ENCODE measurements around the gene TMED9.
A peak's percentile ranks its signal among the peaks of the same experiment; 100 is the strongest.
"Not testable (repeated sequence)": the region's sequence is repeated elsewhere in the genome, so short reads cannot be mapped to it uniquely, and the experiment has no call there.

Gene TMED9

GRCh38 chr5:177605667-177606066 is 13.7 kb downstream of the TMED9 start:
- no peak for TF ChIP-seq POLR2A (IDR thresholded peaks at IDR 0.05; ENCODE audit: low read depth, low read length)
- no peak for FAIRE-seq
- no peak for DNase-seq (ENCODE audit: insufficient read length, low spot score)

GRCh38 chr5:177606071-177607051 is 14.4 kb downstream of the TMED9 start:
- no peak for TF ChIP-seq POLR2A (IDR thresholded peaks at IDR 0.05; ENCODE audit: low read depth, low read length)
- FAIRE-seq (no peak), DNase-seq (ENCODE audit: insufficient read length, low spot score) (no peak)

GRCh38 chr5:177607115-177607451 is 15.1 kb downstream of the TMED9 start:
- TF ChIP-seq POLR2A (IDR thresholded peaks at IDR 0.05; ENCODE audit: low read depth, low read length), result no peak
- DNase-seq (ENCODE audit: insufficient read length, low spot score) (no peak), FAIRE-seq (no peak)

- no peak for FAIRE-seq
- peak; percentile 85 for DNase-seq (ENCODE audit: insufficient read length, low spot score)
- TF ChIP-seq POLR2A (IDR thresholded peaks at IDR 0.05; ENCODE audit: low read depth, low read length), result no peak
These were observed 15.6 kb downstream of the TMED9 start for GRCh38 chr5:177607452-177608192.

- FAIRE-seq, result no peak
- TF ChIP-seq POLR2A (IDR thresholded peaks at IDR 0.05; ENCODE audit: low read depth, low read length), result no peak
- no peak for DNase-seq (ENCODE audit: insufficient read length, low spot score)
These were observed 16.5 kb downstream of the TMED9 start for GRCh38 chr5:177608243-177609075.

- FAIRE-seq, result no peak
These were observed 17.4 kb downstream of the TMED9 start for GRCh38 chr5:177609076-177610059.

GRCh38 chr5:177610131-177610769 is 18.2 kb downstream of the TMED9 start:
- DNase-seq (ENCODE audit: insufficient read length, low spot score) (no peak), FAIRE-seq (no peak)
- TF ChIP-seq POLR2A (IDR thresholded peaks at IDR 0.05; ENCODE audit: low read depth, low read length), result no peak

More at GRCh38 chr5:177609076-177610059, 17.4 kb downstream of the TMED9 start:
- DNase-seq (ENCODE audit: insufficient read length, low spot score), result no peak
- TF ChIP-seq POLR2A (IDR thresholded peaks at IDR 0.05; ENCODE audit: low read depth, low read length), result no peak

GRCh38 chr5:177610770-177611445 is 18.9 kb downstream of the TMED9 start:
- no peak for TF ChIP-seq POLR2A (IDR thresholded peaks at IDR 0.05; ENCODE audit: low read depth, low read length)
- FAIRE-seq, result no peak

GRCh38 chr5:177611446-177612214 is 19.6 kb downstream of the TMED9 start:
- no peak for DNase-seq (ENCODE audit: insufficient read length, low spot score)
- no peak for FAIRE-seq
- TF ChIP-seq POLR2A (IDR thresholded peaks at IDR 0.05; ENCODE audit: low read depth, low read length), result no peak

More at GRCh38 chr5:177610770-177611445, 18.9 kb downstream of the TMED9 start:
- no peak for DNase-seq (ENCODE audit: insufficient read length, low spot score)

GRCh38 chr5:177612215-177612673 is 20.2 kb downstream of the TMED9 start:
- no peak for TF ChIP-seq POLR2A (IDR thresholded peaks at IDR 0.05; ENCODE audit: low read depth, low read length)
- DNase-seq (ENCODE audit: insufficient read length, low spot score), result no peak
- no peak for FAIRE-seq

GRCh38 chr5:177620560-177620959 is 28.6 kb downstream of the TMED9 start:
- FAIRE-seq (no peak), DNase-seq (ENCODE audit: insufficient read length, low spot score) (no peak)
- TF ChIP-seq POLR2A (IDR thresholded peaks at IDR 0.05; ENCODE audit: low read depth, low read length), result no peak

GRCh38 chr5:177624172-177624571 is 32.2 kb downstream of the TMED9 start:
- not testable (repeated sequence) for DNase-seq (ENCODE audit: insufficient read length, low spot score); FAIRE-seq

GRCh38 chr5:177630186-177630585 is 38.2 kb downstream of the TMED9 start:
- DNase-seq (ENCODE audit: insufficient read length, low spot score); FAIRE-seq: not testable (repeated sequence)

GRCh38 chr5:177634912-177635311 is 42.9 kb downstream of the TMED9 start:
- not testable (repeated sequence) for FAIRE-seq; DNase-seq (ENCODE audit: insufficient read length, low spot score)

GRCh38 chr5:177645462-177645861 is 53.5 kb downstream of the TMED9 start:
- peak; percentile 41 for FAIRE-seq

More at GRCh38 chr5:177645462-177645861, 53.5 kb downstream of the TMED9 start:
- not testable (repeated sequence) for DNase-seq (ENCODE audit: insufficient read length, low spot score)
